GM18907 (cell line): ENCODE results near the gene TCEAL5.
"Not testable (repeated sequence)": the region's sequence is repeated elsewhere in the genome, so short reads cannot be mapped to it uniquely, and the experiment has no call there.

Source experiments
- ATAC-seq: cut with Tn5 transposase; IDR thresholded peaks from one replicate; pipeline ENCODE4 v1.9.1; 2021; ENCODE audit warnings: mild to moderate bottlenecking, moderate library complexity; ENCODE audit not compliant: unreplicated experiment

The TCEAL5 gene

GRCh38 chrX:103235608-103236007 lies 40.9 kb downstream of the TCEAL5 start:
- ATAC-seq: not testable (repeated sequence)

GRCh38 chrX:103234869-103235268 lies 41.7 kb downstream of the TCEAL5 start:
- ATAC-seq: no peak

- no peak for ATAC-seq
Measured at GRCh38 chrX:103233263-103233662, 43.3 kb downstream of the TCEAL5 start.

- ATAC-seq: not testable (repeated sequence)
Measured at GRCh38 chrX:103225918-103226317, 50.6 kb downstream of the TCEAL5 start.
